Testis (tissue), 2 donors: ENCODE data around the gene FAM98C.

Experiments used
- CTCF ChIP-seq, 3 experiments: fragments of 450-650 bp in 2 of 3; fragments of 200-600 bp in 1 of 3; sonication (generic) in 1 of 3; IDR thresholded peaks; one replicate each; pipeline ENCODE4 v1.5.1; 2016 to 2019; ENCODE audit warnings: antibody characterized with exemption in 3 of 3, mild to moderate bottlenecking in 2 of 3, moderate library complexity in 1 of 3
- POLR2A ChIP-seq: fragments of 450-650 bp; IDR thresholded peaks from one replicate; pipeline ENCODE4 v1.6.1; 2017; ENCODE audit warnings: antibody characterized with exemption, mild to moderate bottlenecking, moderate library complexity

- no peak for TF ChIP-seq CTCF (IDR thresholded peaks at IDR 0.05)
- TF ChIP-seq POLR2A = no peak
Measured at GRCh38 chr19:38441657-38442348, 38.9 kb downstream of the FAM98C start.
